ENCODE data around the gene KRT26.

GRCh38 chr17:40777971-40778370 lies 6.0 kb upstream of the KRT26 start:
- TF ChIP-seq EZH2 (IDR thresholded peaks at IDR 0.05; ENCODE audit: low read length, unreplicated experiment): no peak
- no peak for TF ChIP-seq CTCF (conservative IDR thresholded peaks at IDR 0.05; ENCODE audit: low read depth, low read length)
